ENCODE results near the gene SLC16A6.

DNA sequence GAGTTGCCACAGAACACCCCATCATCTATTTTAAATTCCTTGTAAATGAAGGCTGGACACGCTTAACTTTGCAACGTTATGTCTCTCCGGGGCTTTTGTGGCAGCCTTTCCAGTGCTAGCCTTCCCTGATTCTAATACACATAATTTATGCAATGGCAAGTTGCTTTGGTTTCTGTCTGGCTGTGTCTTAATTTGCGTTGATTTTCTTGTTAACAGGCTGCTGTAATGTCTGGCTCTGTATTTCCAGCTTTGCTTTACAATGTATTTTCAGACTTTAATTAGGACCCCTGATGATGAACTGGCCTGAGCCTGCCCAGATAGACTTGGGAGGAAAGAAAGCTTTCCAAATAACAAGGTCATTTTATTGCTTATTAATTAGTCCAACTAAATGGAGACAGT is 30.6 kb upstream of the SLC16A6 start:
- no peak for TF ChIP-seq POLR2A (IDR thresholded peaks at IDR 0.05; ENCODE audit: low read depth, low read length)
- TF ChIP-seq POLR2AphosphoS5 (IDR thresholded peaks at IDR 0.05; ENCODE audit: low read depth, low read length) = no peak
- TF ChIP-seq TAF1 (IDR thresholded peaks at IDR 0.05; ENCODE audit: low read depth, low read length) = no peak
